ENCODE data around the gene HTR6.

DNA sequence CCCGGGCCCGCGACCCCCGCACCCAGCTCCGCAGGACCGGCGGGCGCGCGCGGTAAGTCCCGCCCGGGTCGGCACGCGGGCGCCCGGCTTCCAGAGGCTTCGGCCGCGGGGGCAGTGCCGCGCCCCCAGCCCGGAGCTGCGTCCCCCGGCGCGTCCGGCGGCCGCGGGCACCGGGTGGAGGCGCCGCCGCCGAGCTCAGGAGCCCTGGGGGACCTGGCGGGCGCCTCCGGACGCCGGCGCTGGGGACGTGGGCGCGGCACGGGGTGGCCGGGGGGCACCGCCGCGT, 20.3 kb upstream of the HTR6 start:
- TF ChIP-seq HDGF (IDR thresholded peaks at IDR 0.05; ENCODE audit: borderline replicate concordance) (no peak), SP1 (IDR thresholded peaks at IDR 0.05) (no peak), NFRKB (IDR thresholded peaks at IDR 0.05) (no peak), BHLHE40 (IDR thresholded peaks at IDR 0.05; ENCODE audit: borderline replicate concordance) (no peak), SUZ12 (IDR thresholded peaks at IDR 0.05) (no peak), TARDBP (IDR thresholded peaks at IDR 0.05) (no peak), FOXM1 (IDR thresholded peaks at IDR 0.05; ENCODE audit: borderline replicate concordance) (no peak), LEF1 (IDR thresholded peaks at IDR 0.05; ENCODE audit: borderline replicate concordance) (no peak)
- TF ChIP-seq, protein P1, sequence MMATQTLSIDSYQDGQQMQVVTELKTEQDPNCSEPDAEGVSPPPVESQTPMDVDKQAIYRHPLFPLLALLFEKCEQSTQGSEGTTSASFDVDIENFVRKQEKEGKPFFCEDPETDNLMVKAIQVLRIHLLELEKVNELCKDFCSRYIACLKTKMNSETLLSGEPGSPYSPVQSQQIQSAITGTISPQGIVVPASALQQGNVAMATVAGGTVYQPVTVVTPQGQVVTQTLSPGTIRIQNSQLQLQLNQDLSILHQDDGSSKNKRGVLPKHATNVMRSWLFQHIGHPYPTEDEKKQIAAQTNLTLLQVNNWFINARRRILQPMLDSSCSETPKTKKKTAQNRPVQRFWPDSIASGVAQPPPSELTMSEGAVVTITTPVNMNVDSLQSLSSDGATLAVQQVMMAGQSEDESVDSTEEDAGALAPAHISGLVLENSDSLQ (IDR thresholded peaks at IDR 0.05) = no peak
